NB4 (cell line): ENCODE data around the gene SORL1-AS1.

Source experiments
- POLR2A ChIP-seq: IDR thresholded peaks from 2 replicates; pipeline ENCODE4 v1.6.1; 2011; ENCODE audit warnings: mild to moderate bottlenecking; ENCODE audit not compliant: insufficient read length; ENCODE audit errors: extremely low read depth
- TF ChIP-seq, protein P1 (sequence below): IDR thresholded peaks from one replicate; pipeline ENCODE4 v1.5.1; 2012; ENCODE audit warnings: low read depth, low read length
- TF ChIP-seq, protein P2 (sequence below): IDR thresholded peaks from 2 replicates; pipeline ENCODE4 v1.6.1; 2011; ENCODE audit warnings: low read depth, low read length

GRCh38 chr11:121445071-121445768 is 7.5 kb downstream of the SORL1-AS1 start:
- TF ChIP-seq POLR2A = no peak
- TF ChIP-seq, protein P1, sequence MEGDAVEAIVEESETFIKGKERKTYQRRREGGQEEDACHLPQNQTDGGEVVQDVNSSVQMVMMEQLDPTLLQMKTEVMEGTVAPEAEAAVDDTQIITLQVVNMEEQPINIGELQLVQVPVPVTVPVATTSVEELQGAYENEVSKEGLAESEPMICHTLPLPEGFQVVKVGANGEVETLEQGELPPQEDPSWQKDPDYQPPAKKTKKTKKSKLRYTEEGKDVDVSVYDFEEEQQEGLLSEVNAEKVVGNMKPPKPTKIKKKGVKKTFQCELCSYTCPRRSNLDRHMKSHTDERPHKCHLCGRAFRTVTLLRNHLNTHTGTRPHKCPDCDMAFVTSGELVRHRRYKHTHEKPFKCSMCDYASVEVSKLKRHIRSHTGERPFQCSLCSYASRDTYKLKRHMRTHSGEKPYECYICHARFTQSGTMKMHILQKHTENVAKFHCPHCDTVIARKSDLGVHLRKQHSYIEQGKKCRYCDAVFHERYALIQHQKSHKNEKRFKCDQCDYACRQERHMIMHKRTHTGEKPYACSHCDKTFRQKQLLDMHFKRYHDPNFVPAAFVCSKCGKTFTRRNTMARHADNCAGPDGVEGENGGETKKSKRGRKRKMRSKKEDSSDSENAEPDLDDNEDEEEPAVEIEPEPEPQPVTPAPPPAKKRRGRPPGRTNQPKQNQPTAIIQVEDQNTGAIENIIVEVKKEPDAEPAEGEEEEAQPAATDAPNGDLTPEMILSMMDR = no peak
- TF ChIP-seq, protein P2, sequence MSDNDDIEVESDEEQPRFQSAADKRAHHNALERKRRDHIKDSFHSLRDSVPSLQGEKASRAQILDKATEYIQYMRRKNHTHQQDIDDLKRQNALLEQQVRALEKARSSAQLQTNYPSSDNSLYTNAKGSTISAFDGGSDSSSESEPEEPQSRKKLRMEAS = no peak
